GM18858 (cell line): ENCODE results near the gene LRRC4.

Source experiments
- ATAC-seq: cut with Tn5 transposase; IDR thresholded peaks from one replicate; pipeline ENCODE4 v1.9.1; 2021; ENCODE audit not compliant: unreplicated experiment

The LRRC4 gene

GRCh38 chr7:128059143-128059988 is 28.1 kb upstream of the LRRC4 start:
- no peak for ATAC-seq

GRCh38 chr7:128057909-128058308 is 26.7 kb upstream of the LRRC4 start:
- no peak for ATAC-seq

- ATAC-seq: no peak
These were observed 25.7 kb upstream of the LRRC4 start for GRCh38 chr7:128056901-128057300.

GRCh38 chr7:128055637-128056036 is 24.4 kb upstream of the LRRC4 start:
- no peak for ATAC-seq

GRCh38 chr7:128054511-128054910 is 23.3 kb upstream of the LRRC4 start:
- no peak for ATAC-seq

GRCh38 chr7:128053991-128054390 is 22.8 kb upstream of the LRRC4 start:
- no peak for ATAC-seq

- no peak for ATAC-seq
These were observed 21.8 kb upstream of the LRRC4 start for GRCh38 chr7:128053023-128053422.

- no peak for ATAC-seq
These were observed 21.2 kb upstream of the LRRC4 start for GRCh38 chr7:128052404-128052803.

- no peak for ATAC-seq
These were observed 14.5 kb upstream of the LRRC4 start for GRCh38 chr7:128045766-128046165.

GRCh38 chr7:128045158-128045557 is 13.9 kb upstream of the LRRC4 start:
- ATAC-seq: no peak

GRCh38 chr7:128044064-128044463 is 12.8 kb upstream of the LRRC4 start:
- no peak for ATAC-seq

GRCh38 chr7:128042012-128042411 is 10.8 kb upstream of the LRRC4 start:
- no peak for ATAC-seq

GRCh38 chr7:128041203-128041602 is 10.0 kb upstream of the LRRC4 start:
- no peak for ATAC-seq

- no peak for ATAC-seq
These were observed 9.0 kb upstream of the LRRC4 start for GRCh38 chr7:128040205-128040604.

- no peak for ATAC-seq
These were observed 8.3 kb upstream of the LRRC4 start for GRCh38 chr7:128039544-128039953.

- ATAC-seq: no peak
These were observed 6.8 kb upstream of the LRRC4 start for GRCh38 chr7:128037880-128038619.

GRCh38 chr7:128037081-128037480 is 5.8 kb upstream of the LRRC4 start:
- ATAC-seq: no peak

- ATAC-seq: peak; percentile 39
These were observed 5.1 kb upstream of the LRRC4 start for GRCh38 chr7:128036226-128036940.

GRCh38 chr7:128035712-128036111 is 4.5 kb upstream of the LRRC4 start:
- ATAC-seq: no peak

- no peak for ATAC-seq
These were observed 3.6 kb upstream of the LRRC4 start for GRCh38 chr7:128034825-128035224.

GRCh38 chr7:128033246-128033645 is 2.0 kb upstream of the LRRC4 start:
- no peak for ATAC-seq
